ENCODE results near the gene ZNF747. TPM values are rescaled to one million over a fixed set of nuclear protein-coding genes. Genes with fewer than 3 reads are reported as not detected.

ZNF747 gene
- total RNA-seq, 1 donor from 2014 or later, result 4.8 TPM

DNA sequence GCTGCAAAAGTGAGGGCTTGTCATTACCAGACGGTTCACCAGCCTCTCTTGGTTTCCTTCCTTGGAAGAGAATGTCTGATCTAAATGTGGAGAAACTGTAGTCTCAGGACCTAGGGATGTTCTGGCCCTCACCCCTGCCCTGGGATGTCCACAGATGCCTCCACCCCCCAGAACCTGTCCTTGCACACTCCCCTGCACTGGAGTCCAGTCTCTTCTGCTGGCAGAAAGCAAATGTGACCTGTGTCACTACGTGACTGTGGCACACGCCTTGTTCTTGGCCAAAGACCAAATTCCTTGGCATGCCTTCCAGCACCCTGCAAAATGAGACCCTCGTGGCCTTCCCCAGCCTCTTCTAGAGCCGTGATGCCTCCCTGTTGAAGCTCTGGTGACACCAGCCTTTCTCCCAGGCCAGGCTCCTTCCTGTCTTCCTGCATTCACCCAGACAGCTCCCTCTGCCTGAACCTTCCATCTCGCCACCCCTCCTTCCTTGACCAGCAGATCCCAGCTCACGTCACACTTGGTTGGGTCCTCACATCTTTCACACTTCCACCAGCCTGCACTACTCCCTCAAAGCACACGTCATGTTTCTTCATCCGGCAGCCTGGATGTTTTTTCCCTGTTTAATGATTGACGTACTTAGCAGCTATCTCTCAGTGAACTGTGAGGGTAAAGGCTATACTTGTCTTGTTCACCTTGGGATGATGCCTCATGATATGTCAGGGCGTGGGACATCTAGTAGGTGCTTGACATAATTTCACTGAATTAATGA lies 12.6 kb downstream of the ZNF747 start:
- H3K9me3 Mint-ChIP-seq (ENCODE audit: unreplicated experiment), result no peaks in the 10 kb centered on the region
- TF ChIP-seq, protein P1, sequence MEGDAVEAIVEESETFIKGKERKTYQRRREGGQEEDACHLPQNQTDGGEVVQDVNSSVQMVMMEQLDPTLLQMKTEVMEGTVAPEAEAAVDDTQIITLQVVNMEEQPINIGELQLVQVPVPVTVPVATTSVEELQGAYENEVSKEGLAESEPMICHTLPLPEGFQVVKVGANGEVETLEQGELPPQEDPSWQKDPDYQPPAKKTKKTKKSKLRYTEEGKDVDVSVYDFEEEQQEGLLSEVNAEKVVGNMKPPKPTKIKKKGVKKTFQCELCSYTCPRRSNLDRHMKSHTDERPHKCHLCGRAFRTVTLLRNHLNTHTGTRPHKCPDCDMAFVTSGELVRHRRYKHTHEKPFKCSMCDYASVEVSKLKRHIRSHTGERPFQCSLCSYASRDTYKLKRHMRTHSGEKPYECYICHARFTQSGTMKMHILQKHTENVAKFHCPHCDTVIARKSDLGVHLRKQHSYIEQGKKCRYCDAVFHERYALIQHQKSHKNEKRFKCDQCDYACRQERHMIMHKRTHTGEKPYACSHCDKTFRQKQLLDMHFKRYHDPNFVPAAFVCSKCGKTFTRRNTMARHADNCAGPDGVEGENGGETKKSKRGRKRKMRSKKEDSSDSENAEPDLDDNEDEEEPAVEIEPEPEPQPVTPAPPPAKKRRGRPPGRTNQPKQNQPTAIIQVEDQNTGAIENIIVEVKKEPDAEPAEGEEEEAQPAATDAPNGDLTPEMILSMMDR (IDR thresholded peaks at IDR 0.05), result no peak
- peaks cover 10% of the 10 kb centered on the region for H3K4me1 Mint-ChIP-seq (ENCODE audit: unreplicated experiment)
- no peak overlapping the region for H3K4me3 Mint-ChIP-seq (ENCODE audit: unreplicated experiment)
- no peak overlapping the region for H3K27ac Mint-ChIP-seq (ENCODE audit: unreplicated experiment)
- H3K27me3 Mint-ChIP-seq (ENCODE audit: unreplicated experiment), result no peaks in the 10 kb centered on the region
- H3K36me3 Mint-ChIP-seq (ENCODE audit: unreplicated experiment), result peaks cover 3% of the 10 kb centered on the region
- no peak for DNase-seq (ENCODE audit: extremely low spot score, unreplicated experiment)

DNA sequence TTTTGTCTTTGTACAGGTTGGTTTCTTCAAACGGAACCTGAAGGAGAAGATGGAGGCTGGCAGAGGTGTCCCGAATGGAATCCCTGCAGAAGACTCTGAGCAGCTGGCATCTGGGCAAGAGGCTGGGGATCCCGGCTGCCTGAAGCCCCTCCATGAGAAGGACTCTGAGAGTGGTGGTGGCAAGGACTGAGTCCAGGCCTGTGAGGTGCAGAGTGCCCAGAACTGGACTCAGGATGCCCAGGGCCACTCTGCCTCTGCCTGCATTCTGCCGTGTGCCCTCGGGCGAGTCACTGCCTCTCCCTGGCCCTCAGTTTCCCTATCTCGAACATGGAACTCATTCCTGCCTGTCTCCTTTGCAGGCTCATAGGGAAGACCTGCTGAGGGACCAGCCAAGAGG lies 13.2 kb downstream of the ZNF747 start:
- H3K4me1 Mint-ChIP-seq (ENCODE audit: unreplicated experiment), result peaks cover 10% of the 10 kb centered on the region
- peaks cover 3% of the 10 kb centered on the region for H3K36me3 Mint-ChIP-seq (ENCODE audit: unreplicated experiment)
- H3K27me3 Mint-ChIP-seq (ENCODE audit: unreplicated experiment), result no peaks in the 10 kb centered on the region
- no peak for DNase-seq (ENCODE audit: extremely low spot score, unreplicated experiment)
- no peaks in the 10 kb centered on the region for H3K9me3 Mint-ChIP-seq (ENCODE audit: unreplicated experiment)
- TF ChIP-seq, protein P1 (IDR thresholded peaks at IDR 0.05), result no peak
- H3K4me3 Mint-ChIP-seq (ENCODE audit: unreplicated experiment), result no peak overlapping the region
- no peak overlapping the region for H3K27ac Mint-ChIP-seq (ENCODE audit: unreplicated experiment)

DNA sequence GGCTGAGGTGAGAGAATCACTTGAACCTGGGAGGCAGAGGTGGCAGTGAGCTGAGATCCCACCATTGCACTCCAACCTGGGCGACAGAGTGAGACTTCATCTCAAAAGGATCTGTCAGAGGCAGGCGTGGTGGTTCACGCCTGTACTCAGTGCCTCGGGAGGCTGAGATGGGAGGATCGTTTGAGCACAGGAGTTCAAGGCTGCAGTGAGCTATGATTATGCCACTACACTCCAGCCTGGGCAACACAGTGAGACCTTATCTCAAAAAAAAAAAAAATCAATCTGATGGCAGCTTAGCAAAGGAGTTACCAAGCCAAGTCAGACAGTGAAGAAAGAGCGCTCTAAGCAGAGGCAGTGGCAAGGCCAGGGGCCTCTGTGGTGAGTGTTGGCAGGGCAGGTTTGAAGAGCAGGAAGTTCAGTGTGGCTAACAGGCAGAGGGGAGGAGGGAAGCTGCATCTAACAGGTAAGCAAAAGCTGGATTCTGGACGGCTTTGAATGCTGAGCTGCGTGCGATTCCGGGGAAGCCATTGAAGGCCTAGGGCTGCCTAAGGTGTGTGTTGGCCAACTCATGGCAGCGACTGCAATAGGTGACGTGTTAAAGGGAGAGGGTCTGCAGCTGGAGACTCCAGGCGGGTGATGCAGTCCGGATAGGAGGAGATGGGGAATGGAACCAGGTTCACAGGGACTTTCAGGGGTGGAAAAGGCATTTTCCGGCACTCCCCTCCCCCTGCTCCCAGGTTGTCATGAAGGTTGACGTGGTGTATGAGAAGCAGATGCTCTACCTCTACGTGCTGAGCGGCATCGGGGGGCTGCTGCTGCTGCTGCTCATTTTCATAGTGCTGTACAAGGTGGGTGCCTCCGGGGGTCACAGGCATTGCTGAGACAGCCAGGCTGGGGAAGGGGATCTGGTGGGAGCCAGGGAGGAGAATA lies 15.3 kb downstream of the ZNF747 start:
- Mint-ChIP-seq H3K4me1 (ENCODE audit: unreplicated experiment) (no peaks in the 10 kb centered on the region), H3K36me3 (ENCODE audit: unreplicated experiment) (no peaks in the 10 kb centered on the region), H3K4me3 (ENCODE audit: unreplicated experiment) (no peak overlapping the region), H3K27ac (ENCODE audit: unreplicated experiment) (no peak overlapping the region), H3K27me3 (ENCODE audit: unreplicated experiment) (peaks cover 4% of the 10 kb centered on the region), H3K9me3 (ENCODE audit: unreplicated experiment) (no peaks in the 10 kb centered on the region)
- TF ChIP-seq, protein P1 (IDR thresholded peaks at IDR 0.05), result no peak
- no peak for DNase-seq (ENCODE audit: extremely low spot score, unreplicated experiment)

DNA sequence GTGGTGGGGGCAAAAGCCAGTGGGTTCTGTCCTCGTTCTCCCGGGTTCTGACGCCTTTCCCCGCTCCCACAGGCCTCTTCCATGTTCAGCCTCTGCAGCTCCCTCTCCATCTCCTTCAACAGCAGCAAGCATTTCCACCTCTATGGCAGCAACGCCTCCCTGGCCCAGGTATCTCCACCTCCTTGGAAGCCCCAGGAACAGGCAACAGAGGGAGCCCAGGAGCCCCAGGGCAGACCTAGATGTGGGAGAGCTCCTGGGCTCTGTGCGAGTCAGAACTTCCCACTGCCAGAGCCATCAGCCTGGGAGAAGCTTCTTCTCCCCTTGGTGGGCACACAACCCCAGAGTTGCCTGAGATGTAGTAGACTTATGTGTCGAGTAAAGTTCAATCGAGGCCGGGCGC lies 16.1 kb downstream of the ZNF747 start:
- TF ChIP-seq, protein P1 (IDR thresholded peaks at IDR 0.05), result no peak
- Mint-ChIP-seq H3K27me3 (ENCODE audit: unreplicated experiment) (peaks cover 4% of the 10 kb centered on the region), H3K4me3 (ENCODE audit: unreplicated experiment) (no peak overlapping the region), H3K4me1 (ENCODE audit: unreplicated experiment) (no peaks in the 10 kb centered on the region), H3K9me3 (ENCODE audit: unreplicated experiment) (no peaks in the 10 kb centered on the region), H3K27ac (ENCODE audit: unreplicated experiment) (no peak overlapping the region), H3K36me3 (ENCODE audit: unreplicated experiment) (no peaks in the 10 kb centered on the region)
- no peak for DNase-seq (ENCODE audit: extremely low spot score, unreplicated experiment)

DNA sequence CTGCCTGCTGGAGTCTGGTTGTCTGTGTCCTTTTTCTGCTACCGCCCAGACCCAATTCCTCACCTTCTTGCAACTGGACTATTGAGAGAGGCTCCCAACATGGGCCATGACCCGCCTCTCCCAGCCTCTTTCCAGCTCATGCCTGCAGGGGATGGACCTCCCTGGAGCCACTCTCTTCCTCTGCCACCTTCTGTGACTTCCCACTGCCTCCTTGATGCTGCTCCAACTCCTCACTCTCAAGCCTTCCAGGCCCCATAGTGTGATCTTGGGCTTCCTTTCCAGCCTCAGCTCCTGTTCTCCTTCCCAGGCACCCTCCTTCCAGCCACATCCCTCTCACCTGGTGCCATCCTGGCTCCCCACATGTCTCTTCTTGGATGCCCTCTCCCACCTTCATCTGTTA lies 19.4 kb downstream of the ZNF747 start:
- no peak for DNase-seq (ENCODE audit: extremely low spot score, unreplicated experiment)
- Mint-ChIP-seq H3K36me3 (ENCODE audit: unreplicated experiment) (no peaks in the 10 kb centered on the region), H3K4me3 (ENCODE audit: unreplicated experiment) (no peak overlapping the region), H3K27me3 (ENCODE audit: unreplicated experiment) (peaks cover 10% of the 10 kb centered on the region), H3K9me3 (ENCODE audit: unreplicated experiment) (no peaks in the 10 kb centered on the region), H3K27ac (ENCODE audit: unreplicated experiment) (no peak overlapping the region), H3K4me1 (ENCODE audit: unreplicated experiment) (no peaks in the 10 kb centered on the region)
- TF ChIP-seq, protein P1 (IDR thresholded peaks at IDR 0.05), result no peak
